Esophagus squamous epithelium (tissue), 4 donors: ENCODE measurements around the gene MINK1.
A peak's percentile ranks its signal among the peaks of the same experiment; 100 is the strongest.

ENCODE experiments used
- POLR2A ChIP-seq, 4 donors: fragments of 450-650 bp; IDR thresholded peaks; one replicate each; pipeline ENCODE4 v1.6.1; 2017; ENCODE audit warnings: antibody characterized with exemption in 4 of 4, mild to moderate bottlenecking in 4 of 4, moderate library complexity in 3 of 4
- TF ChIP-seq, protein P1 (sequence below), 6 experiments: fragments of 450-650 bp in 4 of 6; fragments of 200-600 bp in 2 of 6; sonication (generic) in 2 of 6; IDR thresholded peaks; one replicate each; pipeline ENCODE4 v1.5.1; 2016 to 2019; ENCODE audit warnings: antibody characterized with exemption in 6 of 6, mild to moderate bottlenecking in 4 of 6, moderate library complexity in 4 of 6

- TF ChIP-seq POLR2A (IDR thresholded peaks at IDR 0.05), result no peak
- TF ChIP-seq, protein P1, sequence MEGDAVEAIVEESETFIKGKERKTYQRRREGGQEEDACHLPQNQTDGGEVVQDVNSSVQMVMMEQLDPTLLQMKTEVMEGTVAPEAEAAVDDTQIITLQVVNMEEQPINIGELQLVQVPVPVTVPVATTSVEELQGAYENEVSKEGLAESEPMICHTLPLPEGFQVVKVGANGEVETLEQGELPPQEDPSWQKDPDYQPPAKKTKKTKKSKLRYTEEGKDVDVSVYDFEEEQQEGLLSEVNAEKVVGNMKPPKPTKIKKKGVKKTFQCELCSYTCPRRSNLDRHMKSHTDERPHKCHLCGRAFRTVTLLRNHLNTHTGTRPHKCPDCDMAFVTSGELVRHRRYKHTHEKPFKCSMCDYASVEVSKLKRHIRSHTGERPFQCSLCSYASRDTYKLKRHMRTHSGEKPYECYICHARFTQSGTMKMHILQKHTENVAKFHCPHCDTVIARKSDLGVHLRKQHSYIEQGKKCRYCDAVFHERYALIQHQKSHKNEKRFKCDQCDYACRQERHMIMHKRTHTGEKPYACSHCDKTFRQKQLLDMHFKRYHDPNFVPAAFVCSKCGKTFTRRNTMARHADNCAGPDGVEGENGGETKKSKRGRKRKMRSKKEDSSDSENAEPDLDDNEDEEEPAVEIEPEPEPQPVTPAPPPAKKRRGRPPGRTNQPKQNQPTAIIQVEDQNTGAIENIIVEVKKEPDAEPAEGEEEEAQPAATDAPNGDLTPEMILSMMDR (IDR thresholded peaks at IDR 0.05), result peak; percentile 51 to 88 (median 74)
Observed at GRCh38 chr17:4903051-4903818, 70.1 kb downstream of the MINK1 start, which contains the start of gene CHRNE.
